WTC11 (cell line): ENCODE measurements around the gene HDAC5. TPM values are rescaled to one million over a fixed set of nuclear protein-coding genes. Genes with fewer than 3 reads are reported as not detected.

Source experiments
- ATAC-seq: fragments of 200-7000 bp; cut with Tn5 transposase; 2 replicates; pipeline ENCODE4 v1.10.0; 2021; ENCODE audit warnings: mild to moderate bottlenecking, moderate library complexity
- CTCF ChIA-PET: fragments of 300-600 bp; sonication (Branson Sonifier 250); formaldehyde crosslinking; loops from one replicate; lab custom pipeline; 2021; ENCODE audit warnings: antibody characterized with exemption; lab: Charles Lee
- POLR2A ChIA-PET: fragments of 350-600 bp; sonication (Branson Sonifier 250); formaldehyde crosslinking; loops from one replicate; lab custom pipeline; 2021; ENCODE audit warnings: antibody characterized with exemption; lab: Charles Lee
- DNase-seq: peaks from one replicate; pipeline ENCODE4 v3.0.0; 2021; ENCODE audit warnings: low spot score
- H3K27ac Mint-ChIP-seq: 2 replicates; pipeline ENCODE4 v1.8.0; 2021; ENCODE audit warnings: mixed read lengths
- H3K27me3 Mint-ChIP-seq: 2 replicates; pipeline ENCODE4 v1.8.0; 2021; ENCODE audit warnings: low read depth, mild to moderate bottlenecking, moderate library complexity, mixed read lengths
- H3K36me3 Mint-ChIP-seq: 2 replicates; pipeline ENCODE4 v1.8.0; 2021; ENCODE audit warnings: mixed read lengths
- H3K4me1 Mint-ChIP-seq: 2 replicates; pipeline ENCODE4 v1.8.0; 2022; ENCODE audit warnings: mixed read lengths
- H3K4me3 Mint-ChIP-seq: 2 replicates; pipeline ENCODE4 v1.8.0; 2021; ENCODE audit warnings: mild to moderate bottlenecking, moderate library complexity, mixed read lengths
- H3K9me3 Mint-ChIP-seq: 2 replicates; pipeline ENCODE4 v1.8.0; 2021; ENCODE audit warnings: mixed read lengths
- ATF1 ChIP-seq: sonication (generic); formaldehyde crosslinking; IDR thresholded peaks from 2 replicates; pipeline ENCODE4 v1.8.1; 2023; ENCODE audit warnings: mild to moderate bottlenecking, moderate library complexity, missing genetic modification reagents
- ESRRA ChIP-seq: sonication (generic); formaldehyde crosslinking; IDR thresholded peaks from 2 replicates; pipeline ENCODE4 v1.8.1; 2022; ENCODE audit warnings: mild to moderate bottlenecking, missing genetic modification reagents, borderline replicate concordance
- JUN ChIP-seq: sonication (generic); formaldehyde crosslinking; IDR thresholded peaks from 2 replicates; pipeline ENCODE4 v1.8.0; 2023; ENCODE audit warnings: mild to moderate bottlenecking, missing genetic modification reagents
- SP1 ChIP-seq: sonication (generic); formaldehyde crosslinking; conservative IDR thresholded peaks from 2 replicates; pipeline ENCODE4 v1.8.1; 2022; ENCODE audit warnings: missing genetic modification reagents
- TCF7 ChIP-seq: sonication (generic); formaldehyde crosslinking; IDR thresholded peaks from 2 replicates; pipeline ENCODE4 v1.8.0; 2022; ENCODE audit warnings: mild to moderate bottlenecking, low read depth, missing genetic modification reagents, moderate library complexity
- ZNF317 ChIP-seq: sonication (generic); formaldehyde crosslinking; IDR thresholded peaks from 2 replicates; pipeline ENCODE4 v1.8.1; 2023; ENCODE audit warnings: low read depth, mild to moderate bottlenecking, moderate library complexity, missing genetic modification reagents, borderline replicate concordance
- ZNF671 ChIP-seq: fragments of 250-450 bp; sonication (Bioruptor Pico); IDR thresholded peaks from 2 replicates; pipeline ENCODE4 v1.8.0; 2021; ENCODE audit warnings: mild to moderate bottlenecking
- total RNA-seq: library from RNA; stranded (reverse); gene quantifications from 3 replicates; pipeline ENCODE4 v1.2.3, GENCODE V29; 2021
- TF ChIP-seq, protein P1 (sequence below): sonication (generic); formaldehyde crosslinking; IDR thresholded peaks from 2 replicates; pipeline ENCODE4 v1.8.1; 2022; ENCODE audit warnings: low read depth, missing genetic modification reagents, borderline replicate concordance
- TF ChIP-seq, protein P2 (sequence below): sonication (generic); formaldehyde crosslinking; IDR thresholded peaks from 2 replicates; pipeline ENCODE4 v1.8.1; 2023; ENCODE audit warnings: mild to moderate bottlenecking, moderate library complexity, missing genetic modification reagents
- TF ChIP-seq, protein P3 (sequence below): fragments of 250-450 bp; sonication (Bioruptor Pico); IDR thresholded peaks from 2 replicates; pipeline ENCODE4 v1.9.0; 2021; ENCODE audit warnings: mild to moderate bottlenecking, borderline replicate concordance
- TF ChIP-seq, protein P4 (sequence below): fragments of 200-600 bp; IDR thresholded peaks from 2 replicates; pipeline ENCODE4 v1.8.0; 2022; ENCODE audit warnings: antibody characterized with exemption

HDAC5 gene
- total RNA-seq, 1 experiment from 2014 or later, result 61.6 TPM

DNA sequence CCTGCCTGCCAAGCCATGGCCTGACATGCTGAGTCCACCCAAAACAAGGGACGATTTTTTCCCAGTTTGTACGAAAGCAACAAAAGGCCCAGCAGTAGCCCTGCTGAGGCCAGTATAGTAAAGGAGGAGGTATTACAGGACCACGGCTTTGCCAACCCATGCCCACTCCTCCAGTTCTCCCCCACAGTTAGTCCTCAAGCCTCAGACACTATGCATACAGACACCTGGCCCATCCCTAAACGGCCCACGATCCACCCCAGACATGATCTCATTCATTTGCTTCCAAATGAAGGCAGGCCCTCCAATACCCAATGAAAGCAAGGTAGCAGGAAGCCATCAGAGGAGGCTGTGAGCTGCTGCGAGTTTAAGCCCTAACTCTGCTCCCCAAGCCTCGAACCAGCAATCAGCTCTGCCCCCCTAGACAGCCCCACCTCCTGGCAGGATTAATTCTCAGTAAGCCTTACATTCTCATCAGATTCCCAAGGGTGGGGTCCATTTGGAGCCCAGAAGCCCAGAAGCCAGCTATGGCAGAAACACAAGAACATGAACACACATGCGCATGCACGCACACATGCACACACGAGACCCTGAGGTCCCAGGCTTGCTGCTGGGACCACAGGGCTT, 4.9 kb downstream of the HDAC5 start:
- ATAC-seq, result peak; percentile 19
- Mint-ChIP-seq H3K4me3 (no peak overlapping the region), H3K4me1 (peaks cover 69% of the 10 kb centered on the region), H3K36me3 (no peaks in the 10 kb centered on the region), H3K9me3 (no peaks in the 10 kb centered on the region), H3K27me3 (no peaks in the 10 kb centered on the region), H3K27ac (peak overlapping the region; percentile 80)
- CTCF ChIA-PET, result interaction anchor here (0.6 to 5.7 kb wide), 8 partner anchors 9 to 114 kb away, joined by 3 to 116 read pairs (median 7); no protein-coding TSS in a partner anchor
- POLR2A ChIA-PET, result interaction anchor here (0.5 kb wide), 1 partner anchor 34 kb away, joined by 3 read pairs; no protein-coding TSS in a partner anchor
- no peak for DNase-seq
- TF ChIP-seq TCF7 (CRISPR knock-in tag) (no peak), ZNF671 (no peak), JUN (CRISPR knock-in tag) (no peak)
- TF ChIP-seq, protein P1, sequence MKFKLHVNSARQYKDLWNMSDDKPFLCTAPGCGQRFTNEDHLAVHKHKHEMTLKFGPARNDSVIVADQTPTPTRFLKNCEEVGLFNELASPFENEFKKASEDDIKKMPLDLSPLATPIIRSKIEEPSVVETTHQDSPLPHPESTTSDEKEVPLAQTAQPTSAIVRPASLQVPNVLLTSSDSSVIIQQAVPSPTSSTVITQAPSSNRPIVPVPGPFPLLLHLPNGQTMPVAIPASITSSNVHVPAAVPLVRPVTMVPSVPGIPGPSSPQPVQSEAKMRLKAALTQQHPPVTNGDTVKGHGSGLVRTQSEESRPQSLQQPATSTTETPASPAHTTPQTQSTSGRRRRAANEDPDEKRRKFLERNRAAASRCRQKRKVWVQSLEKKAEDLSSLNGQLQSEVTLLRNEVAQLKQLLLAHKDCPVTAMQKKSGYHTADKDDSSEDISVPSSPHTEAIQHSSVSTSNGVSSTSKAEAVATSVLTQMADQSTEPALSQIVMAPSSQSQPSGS (CRISPR knock-in tag), result no peak

DNA sequence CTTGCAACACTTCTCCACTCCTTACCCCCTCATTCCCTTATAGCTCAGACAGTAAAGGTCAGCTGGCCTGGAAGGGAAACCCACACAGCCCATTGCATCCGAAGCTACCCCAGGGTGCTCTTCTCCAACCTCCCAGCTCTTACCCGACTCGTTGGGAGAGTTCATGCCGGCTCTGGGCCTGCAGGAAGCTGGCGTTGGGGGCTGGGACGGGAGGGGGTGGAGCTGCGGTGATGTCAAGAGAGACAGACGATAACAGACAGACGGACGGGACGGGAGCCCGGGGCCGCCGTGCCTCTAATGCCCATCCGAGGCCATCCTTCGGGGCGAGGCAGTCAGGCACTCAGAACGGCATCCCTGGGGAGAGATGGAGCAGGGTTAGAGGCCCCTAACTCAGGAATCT, 6.1 kb downstream of the HDAC5 start:
- POLR2A ChIA-PET, result interaction anchor here (0.6 kb wide), 1 partner anchor 11 kb away, joined by 3 read pairs; no protein-coding TSS in a partner anchor
- TF ChIP-seq ZNF317 (CRISPR knock-in tag) (peak; percentile 51; the same call in 1 of the 2 replicates), ATF1 (CRISPR knock-in tag) (no peak)
- TF ChIP-seq, all 79 proteins: peak for 1
- H3K4me1 Mint-ChIP-seq, result peaks cover 74% of the 10 kb centered on the region
- H3K4me3 Mint-ChIP-seq, result no peak overlapping the region
- DNase-seq (no peak), ATAC-seq (no peak; the same call in 1 of the 2 replicates)
- no peaks in the 10 kb centered on the region for H3K9me3 Mint-ChIP-seq
- CTCF ChIA-PET, result interaction anchor here (0.6 to 5.7 kb wide), 11 partner anchors 10 to 167 kb away, joined by 3 to 116 read pairs (median 16); partner anchors contain the start of genes HROB and TMEM101
- H3K36me3 Mint-ChIP-seq, result no peaks in the 10 kb centered on the region
- no peaks in the 10 kb centered on the region for H3K27me3 Mint-ChIP-seq
- no peak overlapping the region for H3K27ac Mint-ChIP-seq

DNA sequence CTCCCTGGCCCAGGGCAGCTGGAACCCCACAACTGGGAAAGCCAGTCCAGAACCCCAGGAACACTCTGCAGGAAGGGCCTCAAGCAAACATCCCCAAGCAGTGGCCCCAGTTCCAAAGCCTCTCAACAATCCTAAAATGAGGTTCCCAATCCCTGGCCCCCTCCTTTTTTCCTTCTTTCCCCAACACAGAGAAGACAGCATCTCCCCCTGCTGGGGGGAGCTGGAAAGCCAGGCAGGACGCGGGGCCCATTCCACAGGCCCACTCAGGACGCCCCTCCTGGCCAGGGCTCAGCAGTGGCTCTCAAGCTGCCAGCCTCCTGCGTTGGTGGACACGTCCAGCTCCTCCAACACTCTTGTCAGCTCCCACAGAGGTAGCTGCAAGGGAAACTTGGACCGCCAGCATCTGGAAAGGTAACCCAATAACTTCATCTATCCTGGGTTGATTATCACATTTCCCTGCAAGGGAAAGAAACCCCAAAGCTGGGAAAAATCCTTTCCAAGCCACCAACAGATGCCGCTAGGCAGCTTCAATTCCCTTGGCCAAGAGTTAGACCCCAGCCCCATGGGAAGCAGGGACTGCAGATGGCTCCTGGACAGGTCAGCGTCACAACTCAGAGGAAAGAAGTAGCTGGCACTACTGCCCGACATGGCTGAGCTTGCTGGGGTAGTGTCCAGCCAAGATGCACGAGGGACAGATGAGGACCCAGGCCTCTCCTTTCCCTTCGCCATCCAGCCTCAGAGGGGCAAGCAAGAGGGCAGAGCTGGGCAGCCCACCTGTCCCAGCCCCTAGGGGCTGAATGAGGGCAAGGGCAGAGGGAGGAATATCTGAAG, 7.6 kb downstream of the HDAC5 start:
- TF ChIP-seq, protein P2, sequence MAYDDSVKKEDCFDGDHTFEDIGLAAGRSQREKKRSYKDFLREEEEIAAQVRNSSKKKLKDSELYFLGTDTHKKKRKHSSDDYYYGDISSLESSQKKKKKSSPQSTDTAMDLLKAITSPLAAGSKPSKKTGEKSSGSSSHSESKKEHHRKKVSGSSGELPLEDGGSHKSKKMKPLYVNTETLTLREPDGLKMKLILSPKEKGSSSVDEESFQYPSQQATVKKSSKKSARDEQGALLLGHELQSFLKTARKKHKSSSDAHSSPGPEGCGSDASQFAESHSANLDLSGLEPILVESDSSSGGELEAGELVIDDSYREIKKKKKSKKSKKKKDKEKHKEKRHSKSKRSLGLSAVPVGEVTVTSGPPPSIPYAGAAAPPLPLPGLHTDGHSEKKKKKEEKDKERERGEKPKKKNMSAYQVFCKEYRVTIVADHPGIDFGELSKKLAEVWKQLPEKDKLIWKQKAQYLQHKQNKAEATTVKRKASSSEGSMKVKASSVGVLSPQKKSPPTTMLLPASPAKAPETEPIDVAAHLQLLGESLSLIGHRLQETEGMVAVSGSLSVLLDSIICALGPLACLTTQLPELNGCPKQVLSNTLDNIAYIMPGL (CRISPR knock-in tag), result 0 out of 2 replicates have a peak, but pooled peaks have one; percentile 41
- TF ChIP-seq, protein P3, sequence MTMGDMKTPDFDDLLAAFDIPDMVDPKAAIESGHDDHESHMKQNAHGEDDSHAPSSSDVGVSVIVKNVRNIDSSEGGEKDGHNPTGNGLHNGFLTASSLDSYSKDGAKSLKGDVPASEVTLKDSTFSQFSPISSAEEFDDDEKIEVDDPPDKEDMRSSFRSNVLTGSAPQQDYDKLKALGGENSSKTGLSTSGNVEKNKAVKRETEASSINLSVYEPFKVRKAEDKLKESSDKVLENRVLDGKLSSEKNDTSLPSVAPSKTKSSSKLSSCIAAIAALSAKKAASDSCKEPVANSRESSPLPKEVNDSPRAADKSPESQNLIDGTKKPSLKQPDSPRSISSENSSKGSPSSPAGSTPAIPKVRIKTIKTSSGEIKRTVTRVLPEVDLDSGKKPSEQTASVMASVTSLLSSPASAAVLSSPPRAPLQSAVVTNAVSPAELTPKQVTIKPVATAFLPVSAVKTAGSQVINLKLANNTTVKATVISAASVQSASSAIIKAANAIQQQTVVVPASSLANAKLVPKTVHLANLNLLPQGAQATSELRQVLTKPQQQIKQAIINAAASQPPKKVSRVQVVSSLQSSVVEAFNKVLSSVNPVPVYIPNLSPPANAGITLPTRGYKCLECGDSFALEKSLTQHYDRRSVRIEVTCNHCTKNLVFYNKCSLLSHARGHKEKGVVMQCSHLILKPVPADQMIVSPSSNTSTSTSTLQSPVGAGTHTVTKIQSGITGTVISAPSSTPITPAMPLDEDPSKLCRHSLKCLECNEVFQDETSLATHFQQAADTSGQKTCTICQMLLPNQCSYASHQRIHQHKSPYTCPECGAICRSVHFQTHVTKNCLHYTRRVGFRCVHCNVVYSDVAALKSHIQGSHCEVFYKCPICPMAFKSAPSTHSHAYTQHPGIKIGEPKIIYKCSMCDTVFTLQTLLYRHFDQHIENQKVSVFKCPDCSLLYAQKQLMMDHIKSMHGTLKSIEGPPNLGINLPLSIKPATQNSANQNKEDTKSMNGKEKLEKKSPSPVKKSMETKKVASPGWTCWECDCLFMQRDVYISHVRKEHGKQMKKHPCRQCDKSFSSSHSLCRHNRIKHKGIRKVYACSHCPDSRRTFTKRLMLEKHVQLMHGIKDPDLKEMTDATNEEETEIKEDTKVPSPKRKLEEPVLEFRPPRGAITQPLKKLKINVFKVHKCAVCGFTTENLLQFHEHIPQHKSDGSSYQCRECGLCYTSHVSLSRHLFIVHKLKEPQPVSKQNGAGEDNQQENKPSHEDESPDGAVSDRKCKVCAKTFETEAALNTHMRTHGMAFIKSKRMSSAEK (CRISPR knock-in tag), result no peak
- TF ChIP-seq, protein P4, sequence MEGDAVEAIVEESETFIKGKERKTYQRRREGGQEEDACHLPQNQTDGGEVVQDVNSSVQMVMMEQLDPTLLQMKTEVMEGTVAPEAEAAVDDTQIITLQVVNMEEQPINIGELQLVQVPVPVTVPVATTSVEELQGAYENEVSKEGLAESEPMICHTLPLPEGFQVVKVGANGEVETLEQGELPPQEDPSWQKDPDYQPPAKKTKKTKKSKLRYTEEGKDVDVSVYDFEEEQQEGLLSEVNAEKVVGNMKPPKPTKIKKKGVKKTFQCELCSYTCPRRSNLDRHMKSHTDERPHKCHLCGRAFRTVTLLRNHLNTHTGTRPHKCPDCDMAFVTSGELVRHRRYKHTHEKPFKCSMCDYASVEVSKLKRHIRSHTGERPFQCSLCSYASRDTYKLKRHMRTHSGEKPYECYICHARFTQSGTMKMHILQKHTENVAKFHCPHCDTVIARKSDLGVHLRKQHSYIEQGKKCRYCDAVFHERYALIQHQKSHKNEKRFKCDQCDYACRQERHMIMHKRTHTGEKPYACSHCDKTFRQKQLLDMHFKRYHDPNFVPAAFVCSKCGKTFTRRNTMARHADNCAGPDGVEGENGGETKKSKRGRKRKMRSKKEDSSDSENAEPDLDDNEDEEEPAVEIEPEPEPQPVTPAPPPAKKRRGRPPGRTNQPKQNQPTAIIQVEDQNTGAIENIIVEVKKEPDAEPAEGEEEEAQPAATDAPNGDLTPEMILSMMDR, result peak; percentile 76
- TF ChIP-seq SP1 (CRISPR knock-in tag) (no peak), ESRRA (CRISPR knock-in tag) (no peak), TCF7 (CRISPR knock-in tag) (no peak)
- DNase-seq (peak; percentile 70), ATAC-seq (peak; percentile 8; the same call in 1 of the 2 replicates)
- H3K36me3 Mint-ChIP-seq, result no peaks in the 10 kb centered on the region
- peak overlapping the region; percentile 57; the same call in 1 of the 2 replicates for H3K27ac Mint-ChIP-seq
- H3K4me1 Mint-ChIP-seq, result peaks cover 76% of the 10 kb centered on the region
- ChIA-PET CTCF (interaction anchor here (0.7 to 5.7 kb wide), 38 partner anchors 8 to 362 kb away, joined by 3 to 116 read pairs (median 5); partner anchors contain the start of genes ASB16, G6PC3, GRN and HDAC5), POLR2A (interaction anchor here (0.7 to 1.1 kb wide), 2 partner anchors 28 to 46 kb away, joined by 3 to 8 read pairs; no protein-coding TSS in a partner anchor)
- H3K9me3 Mint-ChIP-seq, result no peaks in the 10 kb centered on the region
- no peaks in the 10 kb centered on the region for H3K27me3 Mint-ChIP-seq
- no peak overlapping the region for H3K4me3 Mint-ChIP-seq
